Osteocyte (in vitro differentiated cells): ENCODE measurements around the gene PDK2. TPM values are rescaled to one million over a fixed set of nuclear protein-coding genes. Genes with fewer than 3 reads are reported as not detected.

Source experiments
- DNase-seq: peaks from one replicate; pipeline ENCODE4 v3.0.0; 2021; ENCODE audit warnings: mixed read lengths; ENCODE audit not compliant: unreplicated experiment; ENCODE audit errors: extremely low spot score
- H3K27ac Mint-ChIP-seq: one replicate; pipeline ENCODE4 v1.8.0; 2021; ENCODE audit warnings: mild to moderate bottlenecking, mixed read lengths; ENCODE audit not compliant: unreplicated experiment
- H3K27me3 Mint-ChIP-seq: one replicate; pipeline ENCODE4 v1.8.0; 2021; ENCODE audit warnings: mixed read lengths; ENCODE audit not compliant: unreplicated experiment
- H3K36me3 Mint-ChIP-seq: one replicate; pipeline ENCODE4 v1.8.0; 2021; ENCODE audit warnings: mixed read lengths; ENCODE audit not compliant: unreplicated experiment
- H3K4me1 Mint-ChIP-seq: one replicate; pipeline ENCODE4 v1.8.0; 2021; ENCODE audit warnings: mixed read lengths; ENCODE audit not compliant: unreplicated experiment
- H3K4me3 Mint-ChIP-seq: one replicate; pipeline ENCODE4 v1.8.0; 2021; ENCODE audit warnings: mild to moderate bottlenecking, moderate library complexity, mixed read lengths; ENCODE audit not compliant: unreplicated experiment
- H3K9me3 Mint-ChIP-seq: one replicate; pipeline ENCODE4 v1.8.0; 2021; ENCODE audit warnings: mixed read lengths; ENCODE audit not compliant: unreplicated experiment
- total RNA-seq: library from RNA; stranded (reverse); gene quantifications from 2 replicates; pipeline ENCODE4 v1.2.1, GENCODE V29; 2021
- TF ChIP-seq, protein P1 (sequence below): fragments of 200-600 bp; sonication (generic); IDR thresholded peaks from 2 replicates; pipeline ENCODE4 v1.5.0; 2021; ENCODE audit warnings: antibody characterized with exemption, mild to moderate bottlenecking, moderate library complexity

PDK2 gene
- total RNA-seq, 1 donor from 2014 or later, result 66.2 TPM

DNA sequence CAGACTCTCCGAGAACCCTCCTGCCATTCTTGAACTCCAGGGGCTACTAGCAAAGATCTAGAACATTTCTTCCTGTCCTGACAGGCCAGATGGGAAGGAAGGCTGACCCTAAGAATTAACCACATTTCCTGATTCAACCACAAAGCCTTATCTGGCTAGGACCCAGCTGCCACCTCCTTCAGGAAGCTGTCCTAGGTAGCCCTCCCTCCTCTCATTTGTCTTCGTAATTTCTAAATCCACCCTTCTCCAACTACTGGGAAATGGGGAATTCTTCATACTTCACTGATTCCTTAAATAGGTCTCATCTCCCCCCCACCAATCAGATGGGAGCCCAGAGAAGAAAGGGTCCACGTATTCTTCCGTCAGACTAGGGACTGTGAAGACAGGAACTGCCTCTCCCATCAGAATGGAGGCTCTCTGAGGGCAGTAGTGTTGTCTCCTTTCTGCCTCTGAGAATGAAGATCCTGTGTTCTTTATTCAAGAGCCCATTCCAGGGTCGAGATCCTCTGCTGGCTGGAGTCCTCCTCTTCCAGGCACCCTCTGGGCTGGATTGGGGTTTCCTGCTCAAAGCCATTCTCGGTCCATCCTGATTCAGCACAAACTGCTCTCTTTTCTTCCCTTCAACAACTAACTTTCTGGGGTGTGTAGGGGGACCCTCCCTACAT lies 32.7 kb downstream of the PDK2 start:
- Mint-ChIP-seq H3K4me1 (peaks cover 38% of the 10 kb centered on the region), H3K27me3 (no peaks in the 10 kb centered on the region), H3K4me3 (peak overlapping the region; percentile 93), H3K27ac (peak overlapping the region; percentile 31), H3K9me3 (no peaks in the 10 kb centered on the region), H3K36me3 (no peaks in the 10 kb centered on the region)
- no peak for DNase-seq
- TF ChIP-seq, protein P1, sequence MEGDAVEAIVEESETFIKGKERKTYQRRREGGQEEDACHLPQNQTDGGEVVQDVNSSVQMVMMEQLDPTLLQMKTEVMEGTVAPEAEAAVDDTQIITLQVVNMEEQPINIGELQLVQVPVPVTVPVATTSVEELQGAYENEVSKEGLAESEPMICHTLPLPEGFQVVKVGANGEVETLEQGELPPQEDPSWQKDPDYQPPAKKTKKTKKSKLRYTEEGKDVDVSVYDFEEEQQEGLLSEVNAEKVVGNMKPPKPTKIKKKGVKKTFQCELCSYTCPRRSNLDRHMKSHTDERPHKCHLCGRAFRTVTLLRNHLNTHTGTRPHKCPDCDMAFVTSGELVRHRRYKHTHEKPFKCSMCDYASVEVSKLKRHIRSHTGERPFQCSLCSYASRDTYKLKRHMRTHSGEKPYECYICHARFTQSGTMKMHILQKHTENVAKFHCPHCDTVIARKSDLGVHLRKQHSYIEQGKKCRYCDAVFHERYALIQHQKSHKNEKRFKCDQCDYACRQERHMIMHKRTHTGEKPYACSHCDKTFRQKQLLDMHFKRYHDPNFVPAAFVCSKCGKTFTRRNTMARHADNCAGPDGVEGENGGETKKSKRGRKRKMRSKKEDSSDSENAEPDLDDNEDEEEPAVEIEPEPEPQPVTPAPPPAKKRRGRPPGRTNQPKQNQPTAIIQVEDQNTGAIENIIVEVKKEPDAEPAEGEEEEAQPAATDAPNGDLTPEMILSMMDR, result no peak

DNA sequence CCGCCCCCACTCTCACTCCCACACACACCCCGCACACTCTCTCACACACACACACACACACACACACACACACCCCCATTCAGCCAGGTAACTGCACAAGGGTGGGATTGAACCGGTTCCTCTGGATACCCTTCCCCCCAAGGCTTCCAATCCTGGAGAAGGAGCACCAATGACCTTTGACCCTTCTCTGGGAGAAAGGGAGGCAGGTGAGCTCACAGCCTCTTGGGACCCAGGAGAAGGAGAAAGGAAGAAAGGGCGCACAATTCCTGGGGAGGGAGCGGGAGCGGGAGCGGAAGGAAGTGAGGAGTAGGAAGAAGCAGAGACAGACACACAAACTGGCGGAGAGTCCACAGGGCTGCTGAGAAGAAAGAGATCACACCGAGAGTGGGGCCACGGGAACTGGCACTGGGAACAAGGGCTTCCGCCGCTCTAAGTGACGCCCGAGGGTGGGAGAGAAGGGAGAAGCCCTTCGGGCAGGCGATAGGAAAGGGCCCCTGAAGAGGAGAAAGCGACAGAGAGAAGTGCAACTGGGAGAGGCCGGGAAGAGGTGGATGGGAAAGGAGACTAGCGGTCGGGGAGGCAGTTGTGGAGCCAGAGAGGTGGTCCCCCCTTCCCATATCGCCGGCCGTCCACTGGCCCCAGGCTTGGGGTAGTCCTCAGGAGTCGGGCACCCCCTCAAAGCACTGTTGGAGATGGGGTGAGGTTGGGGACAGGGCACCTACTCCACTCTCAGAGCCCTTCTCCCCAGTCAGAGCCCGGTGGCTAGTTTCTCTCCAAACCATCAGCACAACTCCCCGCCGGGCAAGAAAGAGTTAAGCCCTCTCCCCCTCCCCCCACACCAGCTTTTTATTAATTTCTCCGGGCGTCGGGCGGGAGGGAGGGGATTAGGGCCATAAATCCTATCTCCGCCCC lies 33.5 kb downstream of the PDK2 start:
- H3K4me3 Mint-ChIP-seq, result peak overlapping the region; percentile 93
- H3K9me3 Mint-ChIP-seq, result no peaks in the 10 kb centered on the region
- H3K27ac Mint-ChIP-seq, result peak overlapping the region; percentile 94
- H3K4me1 Mint-ChIP-seq, result peaks cover 40% of the 10 kb centered on the region
- H3K27me3 Mint-ChIP-seq, result no peaks in the 10 kb centered on the region
- TF ChIP-seq, protein P1, result no peak
- no peaks in the 10 kb centered on the region for H3K36me3 Mint-ChIP-seq
- no peak for DNase-seq

DNA sequence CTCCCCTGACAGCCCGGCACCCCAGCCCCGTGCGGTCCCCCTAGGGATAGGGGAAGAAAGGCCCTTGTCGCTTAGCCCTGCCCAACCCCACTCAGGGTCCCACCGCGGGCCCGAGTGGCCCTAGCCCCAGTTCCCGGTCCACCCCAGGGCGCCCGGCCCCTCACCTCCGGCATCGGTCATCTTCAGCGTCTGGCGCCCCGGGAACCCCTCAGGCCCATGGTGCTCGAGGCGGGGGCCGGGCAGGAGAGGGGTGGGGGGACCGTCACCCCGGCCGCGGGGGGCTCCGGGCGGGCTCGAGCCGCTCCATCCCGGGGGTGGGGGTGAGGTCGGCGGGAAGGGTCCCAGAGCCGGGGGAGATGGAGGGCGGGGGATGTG lies 34.2 kb downstream of the PDK2 start:
- H3K27ac Mint-ChIP-seq, result no peak overlapping the region
- H3K27me3 Mint-ChIP-seq, result no peaks in the 10 kb centered on the region
- no peaks in the 10 kb centered on the region for H3K36me3 Mint-ChIP-seq
- peaks cover 40% of the 10 kb centered on the region for H3K4me1 Mint-ChIP-seq
- peak overlapping the region; percentile 93 for H3K4me3 Mint-ChIP-seq
- TF ChIP-seq, protein P1, result no peak
- no peak for DNase-seq
- H3K9me3 Mint-ChIP-seq, result no peaks in the 10 kb centered on the region

DNA sequence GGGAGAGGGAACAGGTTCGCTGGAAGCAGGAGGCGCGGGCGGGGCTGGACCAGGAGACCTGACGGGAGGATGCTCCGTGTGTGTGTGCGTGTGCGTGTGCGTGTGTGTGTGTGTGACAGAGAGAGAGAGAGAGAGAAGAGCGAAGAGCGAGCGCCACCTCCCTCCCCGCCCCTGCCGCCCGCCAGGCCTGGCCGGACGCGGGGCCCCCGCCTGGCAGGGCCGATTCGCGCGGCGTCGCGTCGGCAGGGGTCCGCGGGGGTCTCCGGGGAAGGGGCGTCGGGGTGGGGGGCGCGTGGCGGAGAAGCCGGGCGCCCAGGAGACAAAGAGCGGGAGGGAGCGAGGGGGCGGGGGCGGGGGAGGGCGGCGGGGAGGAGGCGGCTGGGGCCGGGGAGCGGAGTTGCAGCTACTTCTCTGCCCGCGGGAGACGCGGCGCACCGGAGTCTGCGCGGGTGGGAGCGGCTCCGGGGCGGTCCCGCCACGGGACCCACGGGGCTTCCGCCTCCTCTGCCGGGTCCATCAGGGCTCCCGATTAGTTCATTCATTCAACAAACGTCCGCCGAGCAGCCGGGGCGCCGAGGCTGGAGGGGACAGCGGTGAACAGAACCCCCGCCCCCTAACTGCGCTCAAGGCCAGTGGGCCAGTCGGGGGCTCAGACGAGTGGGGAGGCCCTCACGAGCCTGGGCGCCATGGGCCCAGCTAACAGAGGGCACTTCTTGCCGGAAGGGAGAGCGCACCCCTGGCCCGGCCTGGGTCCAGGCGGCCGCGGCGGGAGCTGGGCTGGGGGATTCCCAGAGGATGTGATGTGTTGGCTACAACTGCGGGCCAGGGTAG lies 34.8 kb downstream of the PDK2 start, which contains the start of gene SAMD14:
TSS of gene SAMD14 (minus strand) at position 433 of the 831 bp plus-strand sequence. CDS start 5,201 bp downstream, outside the sequence.
- H3K27me3 Mint-ChIP-seq, result no peaks in the 10 kb centered on the region
- DNase-seq, result no peak
- H3K4me1 Mint-ChIP-seq, result peaks cover 45% of the 10 kb centered on the region
- TF ChIP-seq, protein P1, result no peak
- H3K4me3 Mint-ChIP-seq, result peak within 1 kb of the TSS; percentile 93
- H3K9me3 Mint-ChIP-seq, result no peaks in the 10 kb centered on the region
- H3K27ac Mint-ChIP-seq, result peak within 1 kb of the TSS; percentile 94
- H3K36me3 Mint-ChIP-seq, result no peaks in the 10 kb centered on the region
